Thymus (tissue), 11 donors: ENCODE measurements around the gene ZC3H14. TPM values are rescaled to one million over a fixed set of nuclear protein-coding genes. Genes with fewer than 3 reads are reported as not detected.

Source experiments
- DNase-seq, 9 donors: peaks; one replicate each; pipeline ENCODE4 v3.0.0-alpha.2; 2013; ENCODE audit warnings: low spot score in 9 of 9, low read depth in 6 of 9, missing footprints in 1 of 9
- H3K27ac ChIP-seq, 2 donors: one replicate each; pipeline ENCODE4 v1.5.1; 2013; ENCODE audit warnings: control low read depth in 1 of 2, low read depth in 1 of 2, low read length in 1 of 2, mild to moderate bottlenecking in 1 of 2, moderate library complexity in 1 of 2
- H3K27me3 ChIP-seq, 2 donors: one replicate each; pipeline ENCODE4 v1.5.1; 2013; ENCODE audit warnings: low read length in 1 of 2; ENCODE audit not compliant: control insufficient read depth in 2 of 2, insufficient read depth in 1 of 2
- H3K36me3 ChIP-seq, 2 donors: one replicate each; pipeline ENCODE4 v1.5.1; 2013; ENCODE audit warnings: low read length in 1 of 2, mild to moderate bottlenecking in 1 of 2, moderate library complexity in 1 of 2; ENCODE audit not compliant: control insufficient read depth in 2 of 2, insufficient read depth in 2 of 2
- H3K4me1 ChIP-seq, 2 donors: one replicate each; pipeline ENCODE4 v1.5.1; 2013; ENCODE audit warnings: low read length in 2 of 2; ENCODE audit not compliant: control insufficient read depth in 2 of 2, insufficient read depth in 2 of 2
- H3K4me3 ChIP-seq, 2 donors: one replicate each; pipeline ENCODE4 v1.5.1; 2013; ENCODE audit warnings: low read length in 2 of 2, control low read depth in 1 of 2, mild to moderate bottlenecking in 1 of 2
- H3K9me3 ChIP-seq, 2 donors: one replicate each; pipeline ENCODE4 v1.5.1; 2013; ENCODE audit warnings: low read length in 1 of 2, mild to moderate bottlenecking in 1 of 2; ENCODE audit not compliant: control insufficient read depth in 2 of 2, insufficient read depth in 1 of 2
- WGBS: extraction: QIAGEN DNeasy Blood & Tissue Kit; methylation state at CpG from one replicate; pipeline ENCODE4 v1.1.7; 2013; 5-methylcytosine and 5-hydroxymethylcytosine counted together
- polyA plus RNA-seq: library from polyadenylated mRNA; stranded (reverse); fragments of 200-250 nt; gene quantifications from one replicate; pipeline ENCODE4 v1.2.3, GENCODE V29; 2013
- total RNA-seq: library from RNA; stranded (reverse); fragments of 120-200 nt; gene quantifications from one replicate; pipeline ENCODE4 v1.2.4, GENCODE V29; 2013
- donor health status: healthy.

Gene ZC3H14
- total and polyA plus RNA-seq, 2 donors, result 26.1 to 43.0 TPM

DNA sequence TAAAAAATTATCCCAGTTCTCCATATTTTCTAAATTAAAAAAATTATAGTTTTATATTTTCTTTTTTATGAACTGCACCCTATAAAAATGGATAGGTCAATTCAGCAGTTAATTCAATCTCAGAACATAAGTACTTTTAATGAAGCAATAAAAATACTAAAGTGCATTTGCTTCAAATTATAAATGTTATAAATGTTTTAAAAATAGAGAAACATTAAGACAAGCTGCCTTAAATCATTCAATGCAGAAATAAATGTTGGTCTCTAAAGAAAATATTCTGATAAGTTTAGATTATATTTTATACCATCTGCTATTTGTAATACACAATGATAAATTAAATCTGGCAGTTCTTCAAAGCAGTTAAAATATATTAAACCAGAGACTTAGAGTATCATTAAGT, 65.6 kb downstream of the ZC3H14 start:
- no peaks in the 10 kb centered on the region for H3K27me3 ChIP-seq
- no peak for DNase-seq

GRCh38 chr14:88630565-88630964, 67.7 kb downstream of the ZC3H14 start:
- no peaks in the 10 kb centered on the region for H3K36me3 ChIP-seq
- 91% methylated on average over 6 of the region's 6 CpGs for WGBS
- no peaks in the 10 kb centered on the region for H3K27me3 ChIP-seq
- H3K4me3 ChIP-seq, result no peak overlapping the region
- no peaks in the 10 kb centered on the region for H3K4me1 ChIP-seq
- peak overlapping the region in 1 of 2 donors; percentile 79 for H3K27ac ChIP-seq
- DNase-seq, result peak in 2 of 9 donors; percentile 1 to 21
- H3K9me3 ChIP-seq, result no peaks in the 10 kb centered on the region

More for the DNA sequence above, 65.6 kb downstream of the ZC3H14 start:
- Histone ChIP-seq H3K9me3 (no peaks in the 10 kb centered on the region), H3K27ac (no peak overlapping the region), H3K4me1 (no peaks in the 10 kb centered on the region), H3K36me3 (no peaks in the 10 kb centered on the region), H3K4me3 (no peak overlapping the region)

GRCh38 chr14:88631091-88631490, 68.3 kb downstream of the ZC3H14 start:
- Histone ChIP-seq H3K4me1 (no peaks in the 10 kb centered on the region), H3K36me3 (no peaks in the 10 kb centered on the region), H3K9me3 (no peaks in the 10 kb centered on the region), H3K4me3 (no peak overlapping the region), H3K27ac (peak overlapping the region in 1 of 2 donors; percentile 30), H3K27me3 (no peaks in the 10 kb centered on the region)
- 65% methylated on average over 3 of the region's 3 CpGs for WGBS
- DNase-seq, result no peak

DNA sequence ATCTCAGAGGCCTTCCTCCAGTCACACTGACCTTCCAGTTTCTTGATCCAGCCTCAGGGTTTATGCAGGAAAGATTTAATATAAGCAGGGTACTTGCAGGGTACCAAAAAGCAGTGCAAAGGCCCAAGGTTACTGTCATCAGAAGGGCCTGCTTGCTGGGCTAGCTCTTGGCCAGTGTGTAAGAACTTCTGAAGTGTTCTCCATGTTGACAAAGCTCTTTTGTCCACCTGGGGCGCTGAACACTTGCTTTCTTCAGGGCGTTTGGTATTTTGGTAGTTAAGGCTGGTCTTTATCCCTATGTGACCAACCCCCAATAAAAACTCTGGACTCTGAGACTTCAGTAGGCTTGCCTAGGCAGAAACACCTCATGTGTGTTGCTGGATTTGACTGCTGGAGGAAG, 69.7 kb downstream of the ZC3H14 start:
- no peaks in the 10 kb centered on the region for H3K27me3 ChIP-seq
- 94% methylated on average over 2 of the region's 2 CpGs for WGBS
- no peaks in the 10 kb centered on the region for H3K36me3 ChIP-seq
- no peak for DNase-seq
- no peaks in the 10 kb centered on the region for H3K4me1 ChIP-seq
- no peaks in the 10 kb centered on the region for H3K9me3 ChIP-seq
- H3K4me3 ChIP-seq, result no peak overlapping the region
- no peak overlapping the region for H3K27ac ChIP-seq

GRCh38 chr14:88639221-88639620, 76.4 kb downstream of the ZC3H14 start:
- H3K9me3 ChIP-seq, result no peaks in the 10 kb centered on the region
- no peak overlapping the region for H3K4me3 ChIP-seq
- H3K36me3 ChIP-seq, result no peaks in the 10 kb centered on the region
- DNase-seq, result no peak
- H3K4me1 ChIP-seq, result no peaks in the 10 kb centered on the region
- no peak overlapping the region for H3K27ac ChIP-seq
- 95% methylated on average over 1 of the region's 1 CpG for WGBS
- H3K27me3 ChIP-seq, result no peaks in the 10 kb centered on the region

GRCh38 chr14:88660056-88660455, 97.2 kb downstream of the ZC3H14 start:
- H3K4me1 ChIP-seq, result no peaks in the 10 kb centered on the region
- no peaks in the 10 kb centered on the region for H3K9me3 ChIP-seq
- no peaks in the 10 kb centered on the region for H3K27me3 ChIP-seq
- H3K27ac ChIP-seq, result no peak overlapping the region
- no peaks in the 10 kb centered on the region for H3K36me3 ChIP-seq
- WGBS, result 98% methylated on average over 5 of the region's 5 CpGs
- DNase-seq, result no peak
- H3K4me3 ChIP-seq, result no peak overlapping the region

- Histone ChIP-seq H3K27me3 (no peaks in the 10 kb centered on the region), H3K9me3 (no peaks in the 10 kb centered on the region), H3K36me3 (no peaks in the 10 kb centered on the region), H3K4me1 (peaks cover 0 to 3% of the 10 kb centered on the region in 2 donors), H3K27ac (no peak overlapping the region), H3K4me3 (no peak overlapping the region)
- 53% methylated on average over 4 of the region's 4 CpGs for WGBS
- peak; percentile 21 to 76 (median 51) for DNase-seq
Measured at GRCh38 chr14:88667555-88668273, 104.9 kb downstream of the ZC3H14 start.

DNA sequence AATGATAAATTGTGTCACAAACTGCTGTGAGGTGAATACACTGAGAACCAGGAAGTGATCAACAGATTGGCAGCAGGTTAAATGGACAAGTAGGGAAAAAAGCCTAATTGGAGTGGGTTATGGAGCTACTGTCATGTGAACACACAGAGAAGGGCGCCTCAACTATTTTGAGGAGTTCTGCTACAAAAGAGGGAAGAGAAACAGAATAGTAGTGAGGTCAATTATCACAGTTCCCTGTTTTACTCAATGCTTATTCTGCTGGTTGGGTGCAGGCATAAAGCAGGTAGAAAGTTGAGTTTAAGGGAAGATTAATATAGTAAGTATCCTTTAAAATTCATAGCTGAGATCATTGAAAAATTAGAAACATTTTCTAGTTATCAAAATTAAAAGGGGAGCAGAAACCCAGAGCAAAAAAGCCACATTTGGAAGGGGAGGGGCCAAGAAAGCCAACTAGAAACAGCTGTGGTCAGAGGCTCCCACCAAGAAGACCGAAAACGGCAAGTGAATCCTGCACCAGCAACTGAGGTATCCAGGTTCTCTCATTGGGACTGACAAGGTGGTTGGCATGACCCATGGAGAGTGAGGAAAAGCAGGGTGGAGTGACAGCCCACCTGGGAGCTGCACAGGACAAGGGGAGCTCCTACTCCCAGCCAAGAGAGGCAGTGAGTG, 105.7 kb downstream of the ZC3H14 start:
- Histone ChIP-seq H3K4me3 (no peak overlapping the region), H3K27ac (no peak overlapping the region), H3K27me3 (no peaks in the 10 kb centered on the region), H3K9me3 (no peaks in the 10 kb centered on the region), H3K36me3 (no peaks in the 10 kb centered on the region), H3K4me1 (peaks cover 0 to 3% of the 10 kb centered on the region in 2 donors)
- WGBS, result 95% methylated on average over 3 of the region's 3 CpGs
- no peak for DNase-seq

DNA sequence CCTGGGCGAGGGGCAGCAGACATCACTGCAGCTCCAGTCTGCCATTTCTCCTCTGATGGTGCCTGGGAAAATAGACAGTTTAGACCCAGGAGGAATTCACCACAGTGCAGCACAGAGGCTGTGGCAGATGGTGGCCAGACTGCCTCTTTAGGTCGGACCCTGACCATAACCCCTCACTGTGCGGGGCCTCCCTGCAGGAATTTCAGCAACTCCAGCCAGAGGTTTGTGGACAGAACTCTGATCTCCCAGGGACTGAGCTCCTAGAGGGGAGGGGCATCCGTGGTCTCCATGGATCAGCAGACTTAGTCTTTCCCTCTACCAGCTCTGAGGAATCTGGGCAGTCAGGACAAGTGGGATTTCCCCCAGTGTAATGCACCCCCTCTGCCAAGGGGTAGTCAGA, 106.5 kb downstream of the ZC3H14 start:
- no peak overlapping the region for H3K4me3 ChIP-seq
- H3K27ac ChIP-seq, result no peak overlapping the region
- DNase-seq, result no peak
- H3K27me3 ChIP-seq, result no peaks in the 10 kb centered on the region
- WGBS, result 96% methylated on average over 4 of the region's 4 CpGs
- H3K4me1 ChIP-seq, result peaks cover 0 to 3% of the 10 kb centered on the region in 2 donors
- H3K9me3 ChIP-seq, result no peaks in the 10 kb centered on the region
- H3K36me3 ChIP-seq, result no peaks in the 10 kb centered on the region
